GM12801 (cell line): ENCODE results near the gene TEX12.

Experiments
- TF ChIP-seq, protein P1 (sequence below): IDR thresholded peaks from one replicate; pipeline ENCODE4 v1.5.1; 2011; ENCODE audit warnings: control low read depth; ENCODE audit not compliant: insufficient read length; ENCODE audit errors: extremely low read depth

TEX12 gene

GRCh38 chr11:112132737-112133136 lies 34.4 kb upstream of the TEX12 start:
- TF ChIP-seq, protein P1, sequence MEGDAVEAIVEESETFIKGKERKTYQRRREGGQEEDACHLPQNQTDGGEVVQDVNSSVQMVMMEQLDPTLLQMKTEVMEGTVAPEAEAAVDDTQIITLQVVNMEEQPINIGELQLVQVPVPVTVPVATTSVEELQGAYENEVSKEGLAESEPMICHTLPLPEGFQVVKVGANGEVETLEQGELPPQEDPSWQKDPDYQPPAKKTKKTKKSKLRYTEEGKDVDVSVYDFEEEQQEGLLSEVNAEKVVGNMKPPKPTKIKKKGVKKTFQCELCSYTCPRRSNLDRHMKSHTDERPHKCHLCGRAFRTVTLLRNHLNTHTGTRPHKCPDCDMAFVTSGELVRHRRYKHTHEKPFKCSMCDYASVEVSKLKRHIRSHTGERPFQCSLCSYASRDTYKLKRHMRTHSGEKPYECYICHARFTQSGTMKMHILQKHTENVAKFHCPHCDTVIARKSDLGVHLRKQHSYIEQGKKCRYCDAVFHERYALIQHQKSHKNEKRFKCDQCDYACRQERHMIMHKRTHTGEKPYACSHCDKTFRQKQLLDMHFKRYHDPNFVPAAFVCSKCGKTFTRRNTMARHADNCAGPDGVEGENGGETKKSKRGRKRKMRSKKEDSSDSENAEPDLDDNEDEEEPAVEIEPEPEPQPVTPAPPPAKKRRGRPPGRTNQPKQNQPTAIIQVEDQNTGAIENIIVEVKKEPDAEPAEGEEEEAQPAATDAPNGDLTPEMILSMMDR = no peak

DNA sequence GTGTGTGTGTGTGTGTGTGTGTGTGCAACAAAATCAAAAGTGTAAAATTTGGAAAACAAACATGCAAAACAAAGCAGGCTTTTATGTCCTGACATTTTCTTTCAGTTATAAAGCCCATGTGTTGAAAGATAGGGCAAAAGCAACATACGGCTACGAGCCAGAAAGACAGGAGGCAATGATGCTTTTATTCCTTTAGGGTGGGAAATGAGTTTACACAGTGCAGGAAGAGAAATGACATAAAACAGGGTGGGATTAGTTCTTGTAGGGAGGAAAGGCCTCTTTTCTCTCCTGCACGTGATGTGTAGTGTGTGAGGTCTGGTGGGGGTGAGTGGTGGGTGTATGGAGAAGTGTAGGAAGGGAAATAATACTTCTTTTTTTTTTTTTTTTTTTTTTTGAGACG lies 32.7 kb upstream of the TEX12 start:
- TF ChIP-seq, protein P1 = no peak

GRCh38 chr11:112143597-112143996 lies 23.6 kb upstream of the TEX12 start:
- TF ChIP-seq, protein P1 = no peak

GRCh38 chr11:112150517-112150916 lies 16.7 kb upstream of the TEX12 start:
- TF ChIP-seq, protein P1 = no peak

DNA sequence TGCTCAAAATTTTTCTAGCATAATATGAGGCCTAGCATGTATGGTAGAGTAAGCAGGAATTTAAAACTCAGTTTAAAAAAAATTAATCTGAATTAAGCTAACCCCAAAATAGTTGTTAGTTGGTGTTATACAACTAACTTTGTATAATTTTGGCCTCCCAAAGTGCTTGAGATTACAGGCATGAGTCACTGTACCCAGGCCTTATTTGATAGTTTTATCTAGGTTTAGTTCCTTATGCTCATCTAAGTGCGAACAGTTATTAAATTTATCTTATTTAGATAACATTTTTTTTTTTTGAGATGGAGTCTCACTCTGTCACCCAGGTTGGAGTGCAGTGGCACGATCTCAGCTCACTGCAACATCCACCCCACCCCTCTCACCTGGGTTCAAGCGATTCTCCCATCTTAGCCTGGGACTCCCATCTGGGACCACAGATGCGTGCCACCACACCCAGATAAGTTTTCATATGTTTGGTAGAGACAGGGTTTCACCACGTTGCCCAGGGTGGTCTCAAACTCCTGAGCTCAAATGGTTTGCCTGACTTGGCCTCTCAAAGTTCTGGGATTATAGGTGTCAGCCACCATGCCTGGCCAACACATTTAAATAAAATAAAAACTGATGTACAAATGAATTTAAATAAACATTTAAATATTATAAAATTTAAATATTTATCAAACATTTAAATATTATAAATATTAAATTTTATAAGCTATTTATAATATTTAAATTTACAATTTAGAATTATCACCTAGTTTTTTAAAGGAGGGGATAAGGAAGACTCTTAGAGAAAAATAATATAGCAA lies 10.8 kb upstream of the TEX12 start:
- TF ChIP-seq, protein P1 = no peak

DNA sequence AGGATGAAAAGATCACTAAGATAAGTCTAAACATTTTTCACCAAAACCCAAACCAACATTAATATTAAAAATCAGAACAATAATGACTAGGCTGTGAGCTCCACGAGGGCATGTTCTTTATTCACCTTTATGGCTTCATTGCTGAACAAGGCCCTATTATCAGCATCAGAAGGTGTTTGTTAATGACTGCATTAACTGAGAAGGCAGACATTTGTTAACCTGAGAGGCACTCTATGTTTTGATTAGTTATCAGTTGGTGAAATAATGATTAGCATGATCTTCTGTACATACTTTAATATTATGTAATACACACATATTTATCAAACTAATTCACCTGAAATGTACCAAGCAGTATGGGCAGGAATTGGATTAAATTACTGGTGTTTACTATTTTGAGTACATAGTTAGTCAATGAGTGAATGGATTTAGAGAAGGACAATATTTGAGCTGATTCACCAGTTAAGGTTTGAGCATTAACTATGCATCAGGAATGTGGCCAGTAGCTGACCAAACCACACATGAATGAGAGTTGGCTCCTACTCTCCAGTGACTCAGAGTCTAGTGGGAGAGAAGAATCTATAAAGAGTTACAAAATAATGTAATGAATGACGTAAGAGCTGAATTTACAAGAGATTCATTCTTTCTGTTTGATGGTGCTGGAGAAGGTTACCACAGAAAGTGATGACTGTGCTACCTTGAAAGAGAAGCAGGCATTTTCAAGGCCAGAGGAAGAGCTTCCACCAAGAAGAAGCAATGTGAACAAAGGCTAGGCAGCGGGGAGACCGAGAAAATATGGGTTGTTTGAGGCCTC lies 10.0 kb upstream of the TEX12 start:
- TF ChIP-seq, protein P1 = no peak
